ENCODE measurements around the gene FOXM1. TPM values are rescaled to one million over a fixed set of nuclear protein-coding genes. Genes with fewer than 3 reads are reported as not detected.

Gene FOXM1
- total RNA-seq, 1 experiment from 2014 or later, result 126 TPM

Other genes with a start within 250 kb of the FOXM1 start
- 74.5 and 77.2 TPM in 2 replicates for gene FKBP4, start 82.2 kb downstream of the FOXM1 start, total RNA-seq (2014; rRNA removed; shearing (Covaris generic))
- gene ITFG2, start 64.5 kb downstream of the FOXM1 start, total RNA-seq (2014; rRNA removed; shearing (Covaris generic)), result 18.0 and 20.6 TPM in 2 replicates
- not detected in 2 replicates for gene NRIP2, start 42.1 kb downstream of the FOXM1 start, total RNA-seq (2014; rRNA removed; shearing (Covaris generic))
- not detected in 2 replicates for gene TEX52, start 20.1 kb downstream of the FOXM1 start, total RNA-seq (2014; rRNA removed; shearing (Covaris generic))
- 51.1 and 65.4 TPM in 2 replicates for gene RHNO1, start within 50 bp of the FOXM1 start, total RNA-seq (2014; rRNA removed; shearing (Covaris generic))
- 15.5 and 18.2 TPM in 2 replicates for gene TULP3, start 13.7 kb upstream of the FOXM1 start, total RNA-seq (2014; rRNA removed; shearing (Covaris generic))
- gene TEAD4, start 82.2 kb upstream of the FOXM1 start, total RNA-seq (2014; rRNA removed; shearing (Covaris generic)), result 61.9 and 80.0 TPM in 2 replicates
- 18.5 and 21.3 TPM in 2 replicates for gene TSPAN9, start 200.2 kb upstream of the FOXM1 start, total RNA-seq (2014; rRNA removed; shearing (Covaris generic))

Data from HT1080 (cell line).